ENCODE results near the gene GLT8D2. TPM values are rescaled to one million over a fixed set of nuclear protein-coding genes. Genes with fewer than 3 reads are reported as not detected.

Gene GLT8D2
- total RNA-seq, 2 experiments from 2014 or later = not detected

- H3K36me3 ChIP-seq (ENCODE audit: insufficient read depth, low read length) = no peaks in the 10 kb centered on the region
- peaks cover 8 to 14% of the 10 kb centered on the region in 2 experiments for H3K27me3 ChIP-seq (ENCODE audit: control insufficient read depth in 1 of 2, insufficient read depth in 2 of 2, low read length in 2 of 2)
- DNase-seq (no peak), ATAC-seq (ENCODE audit: poor library complexity) (no peak)
- Mint-ChIP-seq H3K27me3 (peaks cover 53% of the 10 kb centered on the region), H3K36me3 (ENCODE audit: low read depth) (no peaks in the 10 kb centered on the region), H3K27ac (no peak overlapping the region), H3K4me3 (no peak overlapping the region), H3K4me1 (ENCODE audit: low read depth) (no peaks in the 10 kb centered on the region), H3K9me3 (no peaks in the 10 kb centered on the region)
- H3K27ac ChIP-seq (ENCODE audit: low read depth in 1 of 2, low read length in 2 of 2) = no peak overlapping the region
- no peak overlapping the region for H3K4me3 ChIP-seq (ENCODE audit: low read length)
- no peaks in the 10 kb centered on the region for H3K9me3 ChIP-seq (ENCODE audit: control insufficient read depth in 1 of 2, insufficient read depth in 1 of 2, low read length in 2 of 2)
- intact Hi-C loops (cut with DNase I, micrococcal nuclease) = loop anchor here in 1 of 2 experiments (5.0 kb wide), 1 partner anchor 301 kb away; no protein-coding TSS in a partner anchor
- no peak for TF ChIP-seq CTCF (IDR thresholded peaks at IDR 0.05)
- ChIA-PET POLR2A (no interaction called here), CTCF (no interaction called here)
- H3K4me1 ChIP-seq (ENCODE audit: insufficient read depth, low read length) = no peaks in the 10 kb centered on the region
These were observed 6.5 kb upstream of the GLT8D2 start for GRCh38 chr12:104056419-104056972.

DNA sequence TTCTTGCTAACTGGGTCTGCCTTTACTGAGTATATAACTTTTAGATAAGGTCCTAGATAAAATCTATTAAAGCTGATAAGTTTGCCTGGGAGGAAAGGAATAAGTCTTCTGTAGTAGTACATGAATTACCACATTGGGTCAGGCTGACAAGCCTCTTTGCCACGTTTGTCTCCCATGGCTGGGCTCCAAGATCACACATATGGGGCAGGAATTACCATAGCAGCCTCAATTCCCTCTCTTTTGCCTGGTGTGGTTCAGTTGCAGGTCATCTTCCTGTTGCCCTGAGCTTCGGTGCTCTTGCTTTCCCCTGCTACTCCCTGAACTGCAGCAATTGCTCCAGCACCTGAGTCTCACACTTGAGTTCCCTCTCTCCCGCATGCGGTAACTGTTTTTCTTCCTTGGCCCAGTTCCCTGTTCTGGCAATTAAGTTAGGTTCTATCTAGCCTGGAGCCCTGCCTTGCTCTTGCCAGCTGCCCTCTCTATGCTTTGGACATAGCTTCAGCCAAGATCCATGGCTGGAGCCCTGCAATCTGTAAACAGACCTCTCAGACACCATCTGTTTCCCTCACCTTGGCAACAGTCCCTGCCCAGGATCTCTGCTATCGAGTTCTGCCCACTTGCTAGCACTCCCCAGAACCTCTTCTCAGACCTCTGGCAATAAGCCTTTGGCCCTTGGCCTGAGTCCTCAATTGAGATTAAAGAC, 5.8 kb upstream of the GLT8D2 start:
- Histone ChIP-seq H3K4me1 (ENCODE audit: insufficient read depth, low read length) (no peaks in the 10 kb centered on the region), H3K27ac (ENCODE audit: low read depth in 1 of 2, low read length in 2 of 2) (no peak overlapping the region), H3K27me3 (ENCODE audit: control insufficient read depth in 1 of 2, insufficient read depth in 2 of 2, low read length in 2 of 2) (peaks cover 10 to 18% of the 10 kb centered on the region in 2 experiments), H3K4me3 (ENCODE audit: low read length) (no peak overlapping the region), H3K36me3 (ENCODE audit: insufficient read depth, low read length) (no peaks in the 10 kb centered on the region), H3K9me3 (ENCODE audit: control insufficient read depth in 1 of 2, insufficient read depth in 1 of 2, low read length in 2 of 2) (no peaks in the 10 kb centered on the region)
- TF ChIP-seq CTCF (IDR thresholded peaks at IDR 0.05) = no peak
- ChIA-PET POLR2A (no interaction called here), CTCF (no interaction called here)
- no peak for DNase-seq
- no peaks in the 10 kb centered on the region for H3K4me1 Mint-ChIP-seq (ENCODE audit: low read depth)
- H3K27me3 Mint-ChIP-seq = peaks cover 55% of the 10 kb centered on the region
- no peaks in the 10 kb centered on the region for H3K36me3 Mint-ChIP-seq (ENCODE audit: low read depth)
- H3K9me3 Mint-ChIP-seq = no peaks in the 10 kb centered on the region
- no peak overlapping the region for H3K27ac Mint-ChIP-seq
- no peak overlapping the region for H3K4me3 Mint-ChIP-seq
- intact Hi-C loops (cut with DNase I, micrococcal nuclease) = loop anchor here in 1 of 2 experiments (5.0 kb wide), 1 partner anchor 301 kb away; no protein-coding TSS in a partner anchor
- no peak for ATAC-seq (ENCODE audit: poor library complexity)

- Mint-ChIP-seq H3K9me3 (no peaks in the 10 kb centered on the region), H3K36me3 (ENCODE audit: low read depth) (no peaks in the 10 kb centered on the region), H3K4me1 (ENCODE audit: low read depth) (peaks cover 5% of the 10 kb centered on the region), H3K27me3 (peaks cover 57% of the 10 kb centered on the region), H3K4me3 (no peak overlapping the region), H3K27ac (no peak overlapping the region)
- Histone ChIP-seq H3K9me3 (ENCODE audit: control insufficient read depth in 1 of 2, insufficient read depth in 1 of 2, low read length in 2 of 2) (no peaks in the 10 kb centered on the region), H3K36me3 (ENCODE audit: insufficient read depth, low read length) (no peaks in the 10 kb centered on the region), H3K27ac (ENCODE audit: low read depth in 1 of 2, low read length in 2 of 2) (no peak overlapping the region), H3K27me3 (ENCODE audit: control insufficient read depth in 1 of 2, insufficient read depth in 2 of 2, low read length in 2 of 2) (peaks cover 18 to 29% of the 10 kb centered on the region in 2 experiments), H3K4me1 (ENCODE audit: insufficient read depth, low read length) (peaks cover 6% of the 10 kb centered on the region), H3K4me3 (ENCODE audit: low read length) (no peak overlapping the region)
- CTCF ChIA-PET = no interaction called here
- no peak for TF ChIP-seq CTCF (IDR thresholded peaks at IDR 0.05)
- POLR2A ChIA-PET = no interaction called here
- no peak for ATAC-seq (ENCODE audit: poor library complexity)
- intact Hi-C loops (cut with DNase I, micrococcal nuclease) = loop anchor here in 1 of 2 experiments (5.0 kb wide), 1 partner anchor 302 kb away; no protein-coding TSS in a partner anchor
- DNase-seq = no peak
These were observed 4.8 kb upstream of the GLT8D2 start for GRCh38 chr12:104054681-104055346.

All from CD4-positive, alpha-beta T cell (primary cell).